Measurements from ENCODE around the gene FAM227B.

FAM227B gene

DNA sequence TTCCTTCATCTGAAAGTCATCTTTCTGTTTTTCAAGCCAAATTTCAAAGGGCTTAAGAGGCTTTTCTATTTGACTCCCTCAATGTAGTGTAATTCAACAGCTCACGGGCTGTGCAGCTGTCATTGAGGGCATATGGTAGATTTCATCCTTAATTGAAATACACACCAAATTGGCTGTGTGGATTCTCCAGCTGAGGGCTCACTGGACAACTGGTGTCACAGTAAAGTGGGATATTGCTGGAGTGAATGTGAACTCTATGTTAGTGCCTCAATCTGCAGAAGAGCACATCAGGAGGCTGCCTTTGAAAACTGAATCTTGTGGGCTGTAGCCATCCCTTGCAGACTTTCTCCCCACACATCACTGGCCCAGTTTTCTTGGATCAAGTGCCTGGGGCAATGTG is 330.4 kb downstream of the FAM227B start:
- no peak for DNase-seq (ENCODE audit: low spot score)

DNA sequence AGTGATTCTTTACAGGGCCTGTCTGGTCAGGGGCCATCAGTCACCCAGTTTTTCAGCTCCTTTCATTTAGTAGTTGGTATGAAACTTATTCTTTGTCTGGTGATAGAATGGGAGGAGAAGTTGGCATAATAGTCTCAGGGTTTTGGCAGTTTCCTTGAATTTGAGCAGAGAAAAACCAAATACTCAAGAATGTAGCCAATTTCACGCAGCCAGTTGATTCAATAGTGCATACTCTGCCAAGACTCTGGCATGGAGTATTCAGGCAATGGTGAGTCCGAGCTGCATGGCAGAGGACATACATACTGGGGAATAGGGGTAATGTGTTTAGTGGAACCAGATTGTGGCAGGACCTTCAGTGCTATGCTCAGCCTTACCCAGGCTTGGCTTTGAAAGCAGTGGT is 332.2 kb downstream of the FAM227B start:
- DNase-seq (ENCODE audit: low spot score) = no peak

DNA sequence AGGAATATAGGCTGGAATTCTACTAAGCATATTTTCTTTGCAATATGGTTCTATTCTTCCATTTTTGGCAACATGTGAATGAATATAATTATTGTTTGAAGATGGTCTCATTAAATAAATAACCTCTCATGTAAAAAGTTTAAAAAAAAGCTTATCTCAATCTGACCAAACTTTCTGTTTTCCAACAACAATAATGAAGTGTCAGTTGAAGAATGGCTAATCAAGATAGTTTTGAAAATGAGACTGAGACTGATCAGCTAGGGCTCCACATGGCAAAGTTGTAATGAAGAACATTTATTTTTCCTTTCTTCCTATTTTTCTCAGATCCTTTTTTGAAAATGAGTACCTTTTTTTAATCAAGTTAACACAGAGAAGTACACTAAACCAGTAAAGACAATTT is 333.1 kb downstream of the FAM227B start:
- DNase-seq (ENCODE audit: low spot score) = no peak

DNA sequence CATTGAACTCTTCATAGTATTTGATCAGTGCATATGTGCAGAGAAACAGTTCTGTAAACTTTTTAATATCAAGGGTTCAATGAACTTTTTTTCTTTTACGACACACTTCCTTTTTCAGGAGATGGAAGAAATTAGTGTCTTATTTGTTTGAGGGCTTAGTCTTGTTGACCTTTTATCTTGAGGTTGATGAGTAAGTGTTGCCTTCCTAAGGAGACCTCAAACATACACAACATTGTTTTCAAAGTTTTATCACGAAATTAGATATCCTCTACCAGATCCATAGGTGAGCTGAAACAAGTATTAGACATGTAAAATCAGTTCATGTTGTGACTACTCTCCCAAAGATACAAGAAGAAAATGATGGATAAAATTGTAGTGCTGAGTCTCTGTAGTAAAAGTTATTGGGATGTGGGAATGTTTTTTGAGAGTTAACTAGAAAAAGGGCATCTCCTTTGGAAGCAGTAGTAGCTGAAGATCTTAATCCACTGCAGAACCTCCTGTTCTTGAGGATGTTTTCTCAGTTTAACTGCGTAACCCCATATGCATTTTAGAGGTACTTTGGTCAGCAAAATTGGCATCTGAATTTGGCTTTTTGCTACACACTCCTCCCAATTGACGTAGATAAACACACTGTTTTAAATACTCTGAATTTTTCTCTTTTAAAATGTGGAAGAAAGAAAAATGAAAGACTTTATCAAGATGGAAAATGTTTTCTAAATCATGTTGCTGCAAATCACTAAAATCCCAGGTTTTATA is 333.8 kb downstream of the FAM227B start:
- peak; percentile 56 for DNase-seq (ENCODE audit: low spot score)

DNA sequence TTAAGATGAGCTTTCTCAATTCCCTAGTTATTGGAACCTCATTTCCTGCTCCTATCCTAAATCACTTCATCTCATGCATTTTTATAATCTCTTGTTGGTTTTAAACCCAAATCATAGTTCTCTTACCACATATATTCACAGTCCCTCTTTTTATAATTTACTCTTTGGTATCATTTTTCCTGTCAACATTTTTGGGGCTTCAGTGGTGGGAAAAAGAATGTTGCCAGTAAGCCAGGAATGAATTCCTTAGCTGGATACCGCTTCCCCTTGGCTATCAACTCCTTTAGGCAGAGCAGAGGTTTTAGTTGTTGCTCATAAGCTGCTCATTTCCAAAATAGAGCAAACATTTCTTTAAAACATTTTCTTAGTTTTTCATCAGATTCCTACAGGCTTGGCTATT is 338.3 kb downstream of the FAM227B start:
- DNase-seq (ENCODE audit: low spot score) = no peak

DNA sequence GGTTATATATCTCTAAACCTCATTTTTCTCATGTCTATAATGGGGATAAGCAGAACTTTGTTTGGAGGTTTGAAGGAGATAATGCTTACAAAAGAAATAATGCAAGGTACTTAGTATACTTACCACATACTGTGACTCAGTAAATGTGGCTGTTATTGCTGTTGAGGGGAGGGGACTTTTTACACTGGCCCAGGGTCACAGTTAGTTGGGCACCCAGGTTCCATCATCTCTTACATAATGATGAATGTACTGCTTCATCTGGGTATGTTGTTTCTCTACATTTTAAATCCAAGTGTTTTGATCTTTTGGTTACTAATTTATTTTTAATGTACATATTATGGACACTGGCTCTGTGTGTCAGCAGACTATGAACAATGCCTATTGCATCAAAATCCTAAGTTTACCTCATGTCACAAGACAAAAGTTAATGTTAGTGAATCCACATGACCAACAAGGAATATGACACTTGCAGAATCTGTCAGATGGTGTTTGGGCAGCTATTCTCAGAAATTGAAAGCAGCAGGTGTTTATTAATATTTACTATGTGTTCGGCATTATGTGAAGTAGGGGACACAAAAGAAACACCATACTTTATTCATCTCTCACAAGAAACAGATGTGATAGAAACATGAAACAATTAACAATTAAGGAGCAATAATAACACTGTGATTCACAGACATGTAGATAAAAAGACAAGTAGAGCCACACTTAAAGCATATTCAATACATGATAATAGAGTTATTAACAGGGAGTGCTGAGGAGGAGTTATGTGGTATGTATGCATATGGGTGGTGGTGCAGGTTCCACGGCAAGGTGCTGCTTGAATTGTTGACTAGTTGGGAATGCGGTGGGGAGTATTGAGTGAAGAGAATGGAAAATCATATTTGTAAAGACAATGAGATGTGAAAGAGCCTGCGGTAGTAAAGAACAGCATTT is 340.8 kb downstream of the FAM227B start:
- no peak for DNase-seq (ENCODE audit: low spot score)

DNA sequence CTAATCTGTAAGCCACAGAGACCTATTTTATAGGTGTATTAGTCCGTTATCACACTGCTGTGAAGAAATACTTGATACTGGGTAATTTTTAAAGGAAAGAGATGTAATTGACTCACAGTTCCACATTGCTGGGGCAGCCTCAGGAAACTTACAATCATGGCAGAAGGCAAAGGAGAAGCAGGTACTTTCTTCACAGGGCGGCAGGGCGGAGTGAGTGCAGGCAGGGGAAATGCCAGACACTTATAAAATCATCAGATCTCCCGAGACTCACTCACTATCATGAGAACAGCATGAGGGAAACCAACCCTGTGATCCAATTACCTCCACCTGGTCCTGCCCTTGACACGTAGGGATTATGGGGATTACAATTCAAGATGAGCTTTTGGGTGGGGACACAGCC is 341.9 kb downstream of the FAM227B start:
- DNase-seq (ENCODE audit: low spot score) = no peak

Measured in LoVo (cell line).